Stimulated activated CD4-positive, alpha-beta T cell treated with anti-CD3 and anti-CD28 coated beads, Interleukin-4, amount 100 ng/mL, for 48 hours (primary cell): ENCODE results near the gene DSG4.
"Not testable (repeated sequence)": the region's sequence is repeated elsewhere in the genome, so short reads cannot be mapped to it uniquely, and the experiment has no call there.

ENCODE experiments used
- DNase-seq, 2 donors: peaks; one replicate each; pipeline ENCODE4 v3.0.0-alpha.2; 2020; ENCODE audit warnings: low read depth in 2 of 2

Gene DSG4, protein sequence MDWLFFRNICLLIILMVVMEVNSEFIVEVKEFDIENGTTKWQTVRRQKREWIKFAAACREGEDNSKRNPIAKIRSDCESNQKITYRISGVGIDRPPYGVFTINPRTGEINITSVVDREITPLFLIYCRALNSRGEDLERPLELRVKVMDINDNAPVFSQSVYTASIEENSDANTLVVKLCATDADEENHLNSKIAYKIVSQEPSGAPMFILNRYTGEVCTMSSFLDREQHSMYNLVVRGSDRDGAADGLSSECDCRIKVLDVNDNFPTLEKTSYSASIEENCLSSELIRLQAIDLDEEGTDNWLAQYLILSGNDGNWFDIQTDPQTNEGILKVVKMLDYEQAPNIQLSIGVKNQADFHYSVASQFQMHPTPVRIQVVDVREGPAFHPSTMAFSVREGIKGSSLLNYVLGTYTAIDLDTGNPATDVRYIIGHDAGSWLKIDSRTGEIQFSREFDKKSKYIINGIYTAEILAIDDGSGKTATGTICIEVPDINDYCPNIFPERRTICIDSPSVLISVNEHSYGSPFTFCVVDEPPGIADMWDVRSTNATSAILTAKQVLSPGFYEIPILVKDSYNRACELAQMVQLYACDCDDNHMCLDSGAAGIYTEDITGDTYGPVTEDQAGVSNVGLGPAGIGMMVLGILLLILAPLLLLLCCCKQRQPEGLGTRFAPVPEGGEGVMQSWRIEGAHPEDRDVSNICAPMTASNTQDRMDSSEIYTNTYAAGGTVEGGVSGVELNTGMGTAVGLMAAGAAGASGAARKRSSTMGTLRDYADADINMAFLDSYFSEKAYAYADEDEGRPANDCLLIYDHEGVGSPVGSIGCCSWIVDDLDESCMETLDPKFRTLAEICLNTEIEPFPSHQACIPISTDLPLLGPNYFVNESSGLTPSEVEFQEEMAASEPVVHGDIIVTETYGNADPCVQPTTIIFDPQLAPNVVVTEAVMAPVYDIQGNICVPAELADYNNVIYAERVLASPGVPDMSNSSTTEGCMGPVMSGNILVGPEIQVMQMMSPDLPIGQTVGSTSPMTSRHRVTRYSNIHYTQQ

GRCh38 chr18:31376477-31376876 is at the start of gene DSG4:
Gene DSG4 (plus strand): TSS chr18:31376777. CDS start chr18:31376912, 135 bp downstream.
- no peak for DNase-seq

DNA sequence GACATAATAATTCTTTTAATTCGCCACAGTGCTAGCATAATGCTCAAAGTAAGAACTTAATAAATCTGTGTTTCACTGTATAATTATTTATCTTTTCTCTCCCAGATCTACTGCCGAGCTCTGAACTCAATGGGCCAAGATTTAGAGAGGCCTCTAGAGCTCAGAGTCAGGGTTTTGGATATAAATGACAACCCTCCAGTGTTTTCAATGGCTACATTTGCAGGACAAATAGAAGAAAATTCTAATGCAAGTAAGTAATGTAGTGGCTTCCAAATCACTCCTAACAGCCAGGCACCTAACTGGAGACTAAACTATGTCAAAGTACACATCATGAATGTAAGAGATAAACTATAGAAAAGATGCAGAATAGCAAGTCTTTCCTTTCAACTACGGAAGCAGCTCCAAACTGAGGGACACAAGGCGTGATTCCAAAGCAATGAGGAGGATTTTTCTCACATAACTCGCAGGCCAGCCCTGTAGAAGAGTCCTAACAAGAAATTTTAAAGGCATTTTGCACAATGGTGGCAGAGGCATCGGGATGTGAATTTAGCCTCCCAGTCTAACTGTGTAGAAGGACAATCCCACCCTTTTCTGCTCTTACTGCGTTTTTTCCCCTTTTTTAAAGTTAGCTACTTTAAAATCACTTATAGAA is 46.7 kb upstream of the DSG4 start:
- DNase-seq: no peak

DNA sequence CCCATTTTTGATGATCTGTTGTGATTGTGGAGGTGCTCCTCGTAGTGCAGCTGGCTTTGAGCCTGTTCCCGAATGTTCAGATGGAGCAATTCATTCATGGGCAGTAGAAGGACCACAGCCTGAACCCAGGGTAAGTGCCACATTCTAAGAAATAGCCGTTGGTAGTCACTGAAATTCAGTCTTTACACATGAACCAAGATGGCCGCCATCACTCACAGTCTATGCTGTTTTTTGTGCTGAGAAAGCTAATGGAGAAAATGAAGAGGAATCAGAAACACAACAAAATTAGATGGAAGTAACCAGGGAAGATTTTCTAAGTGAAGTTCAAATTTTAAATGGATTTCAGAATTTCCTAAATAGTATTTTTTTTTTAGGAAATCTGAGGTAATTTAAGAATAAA is 33.1 kb upstream of the DSG4 start:
- DNase-seq: no peak

GRCh38 chr18:31353336-31353735 is 23.2 kb upstream of the DSG4 start:
- not testable (repeated sequence) for DNase-seq

GRCh38 chr18:31354990-31355389 is 21.6 kb upstream of the DSG4 start:
- DNase-seq: no peak

GRCh38 chr18:31356025-31356424 is 20.6 kb upstream of the DSG4 start:
- no peak for DNase-seq

- DNase-seq: no peak
These were observed 12.4 kb upstream of the DSG4 start for GRCh38 chr18:31364190-31364589.

- DNase-seq: no peak
These were observed 7.1 kb upstream of the DSG4 start for GRCh38 chr18:31369478-31369877.

DNA sequence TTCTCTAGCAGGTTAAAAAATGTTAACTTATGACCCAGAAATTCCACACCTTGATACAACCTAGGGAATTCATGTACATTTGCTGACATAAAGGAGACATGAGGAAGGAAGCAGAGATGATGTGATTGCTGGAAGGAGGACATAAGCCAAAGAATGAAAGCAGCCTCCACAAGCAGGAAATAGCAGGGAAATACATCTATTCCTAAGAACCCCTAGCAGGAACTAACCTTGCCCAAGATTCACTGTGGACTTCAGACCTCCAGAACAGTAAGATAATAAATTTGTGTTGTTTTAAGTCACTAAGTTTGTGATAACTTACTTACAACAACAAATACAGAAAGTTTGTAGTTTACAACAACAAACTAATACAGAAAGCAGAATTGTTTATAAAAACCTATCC is 4.6 kb upstream of the DSG4 start:
- no peak for DNase-seq

- DNase-seq: no peak
These were observed 2.9 kb upstream of the DSG4 start for GRCh38 chr18:31373641-31374040.

GRCh38 chr18:31380912-31381311 is 4.3 kb downstream of the DSG4 start:
- DNase-seq: no peak

GRCh38 chr18:31382107-31382506 is 5.5 kb downstream of the DSG4 start:
- DNase-seq: no peak

GRCh38 chr18:31386741-31387140 is 10.2 kb downstream of the DSG4 start:
- no peak for DNase-seq

DNA sequence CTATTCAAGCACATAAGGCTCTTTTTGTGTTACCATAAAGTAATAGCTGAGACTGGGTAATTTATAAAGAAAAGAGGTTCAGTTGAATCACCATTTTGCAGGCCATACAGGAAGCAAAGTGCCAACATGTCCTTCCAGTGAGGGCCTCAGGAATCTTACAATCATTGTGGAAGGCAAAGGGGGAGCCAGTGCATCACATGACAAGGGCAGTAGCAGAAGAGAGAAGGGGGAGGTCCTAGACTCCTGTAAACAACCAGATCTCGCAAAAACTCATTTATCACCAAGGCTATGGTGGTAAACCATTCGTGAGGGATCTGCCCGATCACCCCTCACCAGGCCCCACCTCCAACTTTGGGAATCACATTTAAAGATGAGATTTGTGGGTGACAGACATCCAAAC is 16.7 kb downstream of the DSG4 start:
- DNase-seq: no peak

GRCh38 chr18:31396796-31397612 is 20.4 kb downstream of the DSG4 start:
- no peak for DNase-seq

GRCh38 chr18:31398191-31398590 is 21.6 kb downstream of the DSG4 start:
- DNase-seq: no peak

GRCh38 chr18:31399306-31400032 is 22.9 kb downstream of the DSG4 start:
- DNase-seq: no peak

- DNase-seq: no peak
These were observed 24.8 kb downstream of the DSG4 start for GRCh38 chr18:31401156-31402025.

- DNase-seq: no peak
These were observed 25.4 kb downstream of the DSG4 start for GRCh38 chr18:31402026-31402373.

DNA sequence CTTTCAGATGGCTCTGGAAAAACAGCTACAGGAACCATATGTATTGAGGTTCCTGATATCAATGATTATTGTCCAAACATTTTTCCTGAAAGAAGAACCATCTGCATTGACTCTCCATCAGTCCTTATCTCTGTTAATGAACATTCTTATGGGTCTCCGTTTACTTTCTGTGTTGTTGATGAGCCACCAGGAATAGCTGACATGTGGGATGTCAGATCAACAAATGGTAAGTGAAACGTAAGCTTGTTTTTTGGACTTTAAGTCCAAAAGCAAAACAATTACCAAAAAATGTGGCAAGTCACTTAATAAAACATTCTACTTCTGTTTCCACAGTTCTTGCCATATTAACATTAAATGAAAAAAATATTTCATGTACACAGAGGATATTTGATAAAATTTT is 26.8 kb downstream of the DSG4 start:
- DNase-seq: no peak
